GM18517 (cell line): ENCODE measurements around the gene C3AR1.
"Not testable (repeated sequence)": the region's sequence is repeated elsewhere in the genome, so short reads cannot be mapped to it uniquely, and the experiment has no call there.

Experiments used
- ATAC-seq: cut with Tn5 transposase; IDR thresholded peaks from one replicate; pipeline ENCODE4 v1.9.1; 2021; ENCODE audit warnings: mild to moderate bottlenecking, moderate library complexity; ENCODE audit not compliant: unreplicated experiment

C3AR1 gene

GRCh38 chr12:8031017-8031416 is 35.1 kb downstream of the C3AR1 start:
- ATAC-seq, result not testable (repeated sequence)

- ATAC-seq, result no peak
Observed at GRCh38 chr12:8030189-8030588, 36.0 kb downstream of the C3AR1 start.

GRCh38 chr12:8028267-8028666 is 37.9 kb downstream of the C3AR1 start:
- ATAC-seq, result no peak

- no peak for ATAC-seq
Observed at GRCh38 chr12:8027856-8028255, 38.3 kb downstream of the C3AR1 start.

GRCh38 chr12:8026291-8026900 is 39.8 kb downstream of the C3AR1 start:
- ATAC-seq, result peak; percentile 96

DNA sequence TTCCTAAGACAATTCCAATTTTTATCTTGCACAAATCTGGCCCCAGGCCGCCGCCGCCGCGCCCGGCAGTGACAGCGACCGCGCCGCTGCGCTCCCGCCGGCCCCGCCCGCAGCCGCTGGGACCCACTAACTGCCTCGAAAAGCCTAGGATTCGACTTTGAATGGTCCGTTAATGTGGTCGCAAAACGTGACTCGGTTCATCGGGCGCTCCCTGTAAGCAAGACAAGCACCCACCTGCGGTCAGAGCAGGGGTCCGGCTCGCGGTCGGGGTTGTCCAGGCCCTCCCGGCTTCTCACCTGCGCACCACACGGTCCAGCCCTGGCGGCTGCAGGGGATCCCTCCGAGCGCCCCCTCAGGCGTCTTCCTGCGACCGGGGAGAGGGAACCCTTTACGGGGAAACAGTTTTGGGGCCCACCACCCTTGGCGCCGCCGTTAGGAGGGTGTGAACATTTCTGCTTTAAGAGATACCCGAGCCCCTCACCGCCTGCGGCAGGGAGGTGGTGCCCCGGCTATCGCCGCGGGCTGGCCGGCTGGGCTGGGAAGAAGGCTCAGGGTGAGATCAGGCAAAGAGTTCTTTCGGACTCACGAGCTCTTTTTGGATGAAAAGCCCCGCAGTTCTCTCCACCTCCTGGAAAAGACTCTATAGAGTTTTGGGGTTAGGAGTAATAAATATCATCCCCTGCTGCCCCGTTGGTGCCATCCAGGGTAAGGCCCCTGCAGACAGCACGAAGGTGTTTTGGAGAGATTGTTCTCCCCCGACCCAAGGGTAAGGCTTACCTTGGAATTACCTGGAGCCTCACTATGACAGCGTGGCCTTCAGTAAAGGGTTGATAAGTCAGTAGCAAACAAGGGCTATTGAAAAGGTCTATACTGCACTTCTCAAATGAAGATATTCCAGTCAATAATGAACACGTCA is 47.2 kb downstream of the C3AR1 start:
- no peak for ATAC-seq

DNA sequence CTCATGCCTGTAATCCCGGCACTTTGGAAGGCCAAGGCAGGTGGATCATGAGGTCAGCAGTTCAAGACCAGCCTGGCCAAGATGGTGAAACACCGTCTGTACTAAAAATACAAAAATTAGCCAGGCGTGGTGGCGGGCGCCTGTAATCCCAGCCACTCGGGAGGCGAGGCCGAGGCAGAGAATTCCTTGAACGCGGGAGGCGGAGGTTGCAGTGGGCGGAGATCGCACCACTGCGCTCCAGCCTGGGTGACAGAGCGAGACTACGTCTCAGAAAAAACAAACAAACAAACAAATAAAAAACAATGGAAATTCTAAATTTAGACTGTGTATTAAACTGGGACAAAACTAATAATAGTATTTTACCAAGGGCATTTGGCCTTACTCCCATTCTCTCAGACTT is 47.9 kb downstream of the C3AR1 start:
- not testable (repeated sequence) for ATAC-seq

GRCh38 chr12:8014836-8015235 is 51.3 kb downstream of the C3AR1 start:
- ATAC-seq, result no peak

- no peak for ATAC-seq
Observed at GRCh38 chr12:8012651-8013309, 53.4 kb downstream of the C3AR1 start.

- ATAC-seq, result no peak
Observed at GRCh38 chr12:8011331-8011730, 54.8 kb downstream of the C3AR1 start.
